Measurements from ENCODE around the gene MYRIP.

MYRIP gene

GRCh38 chr3:40088527-40089170 lies 279.2 kb downstream of the MYRIP start:
- Histone ChIP-seq H3K27ac (ENCODE audit: low read depth, low read length) (no peak overlapping the region), H3K27me3 (ENCODE audit: control insufficient read depth in 1 of 2, insufficient read depth in 2 of 2, low read length in 2 of 2) (no peaks in the 10 kb centered on the region), H3K9me3 (ENCODE audit: low read length) (no peaks in the 10 kb centered on the region), H3K36me3 (ENCODE audit: insufficient read depth, low read length) (no peaks in the 10 kb centered on the region), H3K9ac (ENCODE audit: low read length) (no peak overlapping the region), H3K4me1 (ENCODE audit: insufficient read depth, low read length) (no peaks in the 10 kb centered on the region), H3K4me3 (ENCODE audit: low read depth in 1 of 2, low read length in 2 of 2) (no peak overlapping the region)

DNA sequence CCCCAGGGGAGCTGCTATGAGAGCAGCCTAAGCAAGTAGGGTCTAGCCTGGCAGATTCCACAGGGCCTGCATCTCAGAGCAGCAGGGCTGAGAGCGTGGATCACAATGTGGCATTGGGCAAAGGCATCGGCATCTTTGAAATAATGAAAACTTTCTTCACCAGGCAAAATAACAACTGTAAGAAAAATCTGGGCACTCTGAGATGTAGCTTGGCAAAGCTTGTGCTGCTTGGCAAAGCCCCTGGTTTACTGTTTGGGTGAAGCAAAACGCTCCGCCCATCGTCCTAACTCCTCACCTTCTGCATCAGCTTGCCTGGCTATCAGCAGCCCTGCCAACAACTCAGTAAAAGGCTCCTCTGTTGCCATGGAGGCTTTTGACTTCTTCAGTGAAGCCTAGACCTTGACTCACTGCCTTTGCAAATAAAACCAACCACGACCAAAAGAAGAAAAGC lies 287.3 kb downstream of the MYRIP start:
- H3K9ac ChIP-seq (ENCODE audit: low read length), result no peak overlapping the region
- H3K4me1 ChIP-seq (ENCODE audit: insufficient read depth, low read length), result no peaks in the 10 kb centered on the region
- peaks cover 4% of the 10 kb centered on the region for H3K9me3 ChIP-seq (ENCODE audit: low read length)
- no peak overlapping the region for H3K27ac ChIP-seq (ENCODE audit: low read depth, low read length)
- H3K27me3 ChIP-seq (ENCODE audit: control insufficient read depth in 1 of 2, insufficient read depth in 2 of 2, low read length in 2 of 2), result no peaks in the 10 kb centered on the region
- no peak overlapping the region for H3K4me3 ChIP-seq (ENCODE audit: low read depth in 1 of 2, low read length in 2 of 2)
- no peaks in the 10 kb centered on the region for H3K36me3 ChIP-seq (ENCODE audit: insufficient read depth, low read length)

DNA sequence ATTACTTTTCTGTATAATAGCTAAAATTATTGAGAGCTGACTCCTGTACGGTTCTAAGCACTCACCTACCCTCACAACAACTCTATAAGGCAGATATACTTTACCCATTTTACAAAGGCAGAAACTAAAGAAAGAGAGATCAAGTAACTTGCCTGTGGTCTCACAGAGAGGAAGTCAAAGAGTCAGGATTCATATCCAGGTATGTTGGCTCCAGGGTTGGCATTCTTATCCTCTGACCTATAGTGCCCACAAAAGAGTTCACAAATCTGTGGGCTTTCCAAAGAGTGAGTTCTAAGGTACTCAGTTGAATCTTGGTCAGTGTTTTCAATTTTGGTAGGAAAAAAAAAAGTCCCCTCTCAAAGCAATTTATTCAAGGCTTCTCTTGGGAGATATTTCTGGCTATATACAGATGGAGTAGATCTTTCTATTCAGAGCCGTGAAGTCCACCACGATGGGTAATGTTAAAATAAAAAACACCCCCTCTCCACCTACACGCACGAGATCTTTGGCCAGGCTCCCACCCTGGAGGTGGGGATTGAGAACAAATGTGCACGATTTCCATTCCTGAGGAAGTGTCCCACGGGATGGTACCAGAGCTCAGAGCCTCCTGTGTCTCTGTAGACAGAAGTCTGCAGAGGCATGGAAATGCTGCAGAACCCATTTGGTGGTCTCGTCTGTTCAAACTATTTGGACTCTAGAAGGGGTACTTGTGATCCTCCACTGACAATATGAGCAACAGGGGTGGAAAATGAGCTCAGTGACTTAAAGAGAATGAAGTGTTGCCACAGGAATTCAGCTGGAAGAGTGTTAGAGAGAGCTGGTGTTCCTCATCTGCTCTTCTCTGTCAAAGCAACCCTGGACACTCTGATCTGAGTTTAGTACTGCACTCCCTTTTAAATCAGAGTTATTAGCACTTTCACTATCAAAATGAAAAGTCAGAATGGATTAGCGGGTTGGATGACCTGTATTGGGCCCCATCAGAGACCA lies 288.0 kb downstream of the MYRIP start:
- Histone ChIP-seq H3K36me3 (ENCODE audit: insufficient read depth, low read length) (no peaks in the 10 kb centered on the region), H3K4me1 (ENCODE audit: insufficient read depth, low read length) (no peaks in the 10 kb centered on the region), H3K27me3 (ENCODE audit: control insufficient read depth in 1 of 2, insufficient read depth in 2 of 2, low read length in 2 of 2) (no peaks in the 10 kb centered on the region), H3K27ac (ENCODE audit: low read depth, low read length) (no peak overlapping the region), H3K9ac (ENCODE audit: low read length) (no peak overlapping the region), H3K4me3 (ENCODE audit: low read depth in 1 of 2, low read length in 2 of 2) (no peak overlapping the region), H3K9me3 (ENCODE audit: low read length) (peaks cover 4% of the 10 kb centered on the region)

DNA sequence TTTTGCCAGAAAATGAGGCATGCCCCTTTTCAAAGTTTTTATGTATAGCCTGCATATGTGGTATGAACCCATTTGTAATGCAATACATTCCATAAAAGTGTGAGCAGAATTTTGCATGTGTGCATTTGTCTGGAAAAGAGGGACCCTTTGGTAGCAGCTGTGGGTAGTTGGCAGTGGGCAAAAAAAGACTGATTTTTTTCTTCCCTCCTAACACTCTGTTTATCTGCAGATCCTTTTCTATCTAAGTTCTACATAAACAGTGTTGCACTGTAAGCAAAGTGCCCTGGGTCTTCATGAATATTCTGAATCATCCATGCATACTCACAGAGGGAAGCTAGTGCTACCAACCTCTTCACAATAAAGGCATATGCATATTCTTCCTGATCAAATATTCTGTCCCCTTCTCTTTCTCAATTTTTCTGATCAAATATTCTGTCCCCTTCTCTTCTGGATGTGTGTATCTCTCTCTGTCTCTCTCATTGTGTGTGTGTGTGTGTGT lies 288.9 kb downstream of the MYRIP start:
- peaks cover 4% of the 10 kb centered on the region for H3K9me3 ChIP-seq (ENCODE audit: low read length)
- H3K4me1 ChIP-seq (ENCODE audit: insufficient read depth, low read length), result no peaks in the 10 kb centered on the region
- no peak overlapping the region for H3K27ac ChIP-seq (ENCODE audit: low read depth, low read length)
- H3K27me3 ChIP-seq (ENCODE audit: control insufficient read depth in 1 of 2, insufficient read depth in 2 of 2, low read length in 2 of 2), result no peaks in the 10 kb centered on the region
- no peak overlapping the region for H3K9ac ChIP-seq (ENCODE audit: low read length)
- no peak overlapping the region for H3K4me3 ChIP-seq (ENCODE audit: low read depth in 1 of 2, low read length in 2 of 2)
- H3K36me3 ChIP-seq (ENCODE audit: insufficient read depth, low read length), result no peaks in the 10 kb centered on the region

GRCh38 chr3:40099871-40100270 lies 290.5 kb downstream of the MYRIP start:
- Histone ChIP-seq H3K27me3 (ENCODE audit: control insufficient read depth in 1 of 2, insufficient read depth in 2 of 2, low read length in 2 of 2) (no peaks in the 10 kb centered on the region), H3K9me3 (ENCODE audit: low read length) (peaks cover 4% of the 10 kb centered on the region), H3K36me3 (ENCODE audit: insufficient read depth, low read length) (no peaks in the 10 kb centered on the region), H3K4me3 (ENCODE audit: low read depth in 1 of 2, low read length in 2 of 2) (no peak overlapping the region), H3K27ac (ENCODE audit: low read depth, low read length) (no peak overlapping the region), H3K9ac (ENCODE audit: low read length) (no peak overlapping the region), H3K4me1 (ENCODE audit: insufficient read depth, low read length) (no peaks in the 10 kb centered on the region)

GRCh38 chr3:40102182-40102581 lies 292.8 kb downstream of the MYRIP start:
- Histone ChIP-seq H3K4me1 (ENCODE audit: insufficient read depth, low read length) (no peaks in the 10 kb centered on the region), H3K36me3 (ENCODE audit: insufficient read depth, low read length) (no peaks in the 10 kb centered on the region), H3K9ac (ENCODE audit: low read length) (no peak overlapping the region), H3K27me3 (ENCODE audit: control insufficient read depth in 1 of 2, insufficient read depth in 2 of 2, low read length in 2 of 2) (no peaks in the 10 kb centered on the region), H3K9me3 (ENCODE audit: low read length) (peaks cover 4% of the 10 kb centered on the region), H3K27ac (ENCODE audit: low read depth, low read length) (no peak overlapping the region), H3K4me3 (ENCODE audit: low read depth in 1 of 2, low read length in 2 of 2) (no peak overlapping the region)

GRCh38 chr3:40103829-40104228 lies 294.4 kb downstream of the MYRIP start:
- Histone ChIP-seq H3K9me3 (ENCODE audit: low read length) (peaks cover 4% of the 10 kb centered on the region), H3K4me3 (ENCODE audit: low read depth in 1 of 2, low read length in 2 of 2) (no peak overlapping the region), H3K9ac (ENCODE audit: low read length) (no peak overlapping the region), H3K36me3 (ENCODE audit: insufficient read depth, low read length) (no peaks in the 10 kb centered on the region), H3K27me3 (ENCODE audit: control insufficient read depth in 1 of 2, insufficient read depth in 2 of 2, low read length in 2 of 2) (no peaks in the 10 kb centered on the region), H3K4me1 (ENCODE audit: insufficient read depth, low read length) (no peaks in the 10 kb centered on the region), H3K27ac (ENCODE audit: low read depth, low read length) (no peak overlapping the region)

GRCh38 chr3:40104441-40104840 lies 295.0 kb downstream of the MYRIP start:
- no peaks in the 10 kb centered on the region for H3K4me1 ChIP-seq (ENCODE audit: insufficient read depth, low read length)

GRCh38 chr3:40108643-40109042 lies 299.2 kb downstream of the MYRIP start:
- no peaks in the 10 kb centered on the region for H3K4me1 ChIP-seq (ENCODE audit: insufficient read depth, low read length)
- no peaks in the 10 kb centered on the region for H3K36me3 ChIP-seq (ENCODE audit: insufficient read depth, low read length)
- H3K9ac ChIP-seq (ENCODE audit: low read length), result no peak overlapping the region
- no peaks in the 10 kb centered on the region for H3K27me3 ChIP-seq (ENCODE audit: control insufficient read depth in 1 of 2, insufficient read depth in 2 of 2, low read length in 2 of 2)
- H3K4me3 ChIP-seq (ENCODE audit: low read depth in 1 of 2, low read length in 2 of 2), result no peak overlapping the region
- no peak overlapping the region for H3K27ac ChIP-seq (ENCODE audit: low read depth, low read length)
- no peaks in the 10 kb centered on the region for H3K9me3 ChIP-seq (ENCODE audit: low read length)

More at GRCh38 chr3:40104441-40104840, 295.0 kb downstream of the MYRIP start:
- Histone ChIP-seq H3K9me3 (ENCODE audit: low read length) (peaks cover 4% of the 10 kb centered on the region), H3K4me3 (ENCODE audit: low read depth in 1 of 2, low read length in 2 of 2) (no peak overlapping the region), H3K9ac (ENCODE audit: low read length) (no peak overlapping the region), H3K27ac (ENCODE audit: low read depth, low read length) (no peak overlapping the region), H3K27me3 (ENCODE audit: control insufficient read depth in 1 of 2, insufficient read depth in 2 of 2, low read length in 2 of 2) (no peaks in the 10 kb centered on the region), H3K36me3 (ENCODE audit: insufficient read depth, low read length) (no peaks in the 10 kb centered on the region)

DNA sequence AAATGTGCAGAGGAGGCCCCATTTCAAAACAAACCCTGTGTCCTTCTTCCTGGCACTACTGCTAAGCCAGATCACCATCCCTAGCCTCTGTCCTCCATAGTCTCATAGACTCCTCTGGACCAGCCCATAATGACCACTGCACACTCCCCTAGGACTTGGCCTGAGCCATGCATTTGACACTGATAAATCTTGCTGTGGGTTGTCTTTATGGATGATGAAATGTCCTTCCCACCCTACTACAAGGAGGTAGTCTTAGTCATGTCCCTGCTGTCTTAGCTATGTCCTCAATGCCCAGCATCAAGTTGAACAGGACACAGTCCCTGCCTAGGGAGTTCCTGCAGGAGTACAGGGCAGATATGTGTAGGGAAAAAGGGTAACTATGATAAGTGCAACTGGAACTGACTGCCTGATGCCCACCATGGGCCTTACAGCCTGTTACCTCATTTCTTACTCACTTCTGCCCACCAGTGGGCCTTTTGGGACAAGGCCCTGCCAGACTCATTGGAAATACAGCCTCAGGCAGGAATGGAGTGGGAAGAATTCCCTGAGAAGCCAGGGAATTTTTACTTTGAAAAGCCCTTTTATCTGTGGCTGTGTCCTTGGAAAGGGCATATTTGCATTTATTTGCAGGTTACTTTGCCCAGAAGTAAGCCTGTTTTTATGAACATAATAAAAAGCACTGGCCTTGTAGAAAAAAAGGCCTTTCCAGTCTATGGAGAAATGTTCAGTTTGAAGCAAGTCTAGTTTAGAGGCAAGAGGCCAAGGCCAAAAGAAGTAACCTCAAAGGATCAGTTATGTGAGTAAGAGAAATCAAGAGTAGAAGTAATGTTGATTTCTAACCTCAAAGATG lies 300.5 kb downstream of the MYRIP start:
- Histone ChIP-seq H3K9me3 (ENCODE audit: low read length) (no peaks in the 10 kb centered on the region), H3K4me3 (ENCODE audit: low read depth in 1 of 2, low read length in 2 of 2) (no peak overlapping the region), H3K4me1 (ENCODE audit: insufficient read depth, low read length) (no peaks in the 10 kb centered on the region), H3K36me3 (ENCODE audit: insufficient read depth, low read length) (no peaks in the 10 kb centered on the region), H3K27me3 (ENCODE audit: control insufficient read depth in 1 of 2, insufficient read depth in 2 of 2, low read length in 2 of 2) (no peaks in the 10 kb centered on the region), H3K9ac (ENCODE audit: low read length) (no peak overlapping the region), H3K27ac (ENCODE audit: low read depth, low read length) (no peak overlapping the region)

Measured in muscle layer of colon (tissue), 2 donors.